ENCODE data around the gene POFUT1. TPM values are rescaled to one million over a fixed set of nuclear protein-coding genes. Genes with fewer than 3 reads are reported as not detected.
A peak's percentile ranks its signal among the peaks of the same experiment; 100 is the strongest.

Gene POFUT1
- total RNA-seq, 6 experiments from 2014 or later, result 64.1 to 83.7 (median 74.6) TPM

- H3K27ac Mint-ChIP-seq, result no peak overlapping the region
- peaks cover 2% of the 10 kb centered on the region for H3K27me3 Mint-ChIP-seq (ENCODE audit: insufficient read depth)
- peaks cover 8% of the 10 kb centered on the region; the same call in 1 of the 2 replicates for H3K36me3 Mint-ChIP-seq (ENCODE audit: low read depth)
- DNase-seq, result no peak
- no peak overlapping the region for H3K4me3 Mint-ChIP-seq
- no peak for TF ChIP-seq CTCF (IDR thresholded peaks at IDR 0.05)
- peaks cover 62% of the 10 kb centered on the region for H3K4me1 Mint-ChIP-seq (ENCODE audit: low read depth)
- H3K9me3 Mint-ChIP-seq, result no peaks in the 10 kb centered on the region
These were observed 4.1 kb upstream of the POFUT1 start for GRCh38 chr20:32203356-32204204.

- H3K9me3 Mint-ChIP-seq, result no peaks in the 10 kb centered on the region
- no peak for TF ChIP-seq CTCF (IDR thresholded peaks at IDR 0.05)
- no peak for DNase-seq
- peaks cover 71% of the 10 kb centered on the region for H3K4me1 Mint-ChIP-seq (ENCODE audit: low read depth)
- H3K4me3 Mint-ChIP-seq, result no peak overlapping the region
- H3K27me3 Mint-ChIP-seq (ENCODE audit: insufficient read depth), result peaks cover 2% of the 10 kb centered on the region
- H3K36me3 Mint-ChIP-seq (ENCODE audit: low read depth), result peaks cover 8% of the 10 kb centered on the region; the same call in 1 of the 2 replicates
- H3K27ac Mint-ChIP-seq, result peak overlapping the region; percentile 20; the same call in 1 of the 2 replicates
These were observed 3.2 kb upstream of the POFUT1 start for GRCh38 chr20:32204205-32205109.

GRCh38 chr20:32205110-32205842, 2.4 kb upstream of the POFUT1 start:
- TF ChIP-seq CTCF (IDR thresholded peaks at IDR 0.05), result no peak
- peak overlapping the region; percentile 98 for H3K4me3 Mint-ChIP-seq
- no peak for DNase-seq
- H3K36me3 Mint-ChIP-seq (ENCODE audit: low read depth), result peaks cover 8% of the 10 kb centered on the region; the same call in 1 of the 2 replicates
- H3K9me3 Mint-ChIP-seq, result no peaks in the 10 kb centered on the region
- H3K27ac Mint-ChIP-seq, result peak overlapping the region; percentile 81
- peaks cover 2% of the 10 kb centered on the region for H3K27me3 Mint-ChIP-seq (ENCODE audit: insufficient read depth)
- H3K4me1 Mint-ChIP-seq (ENCODE audit: low read depth), result peaks cover 79% of the 10 kb centered on the region

- peaks cover 2% of the 10 kb centered on the region for H3K27me3 Mint-ChIP-seq (ENCODE audit: insufficient read depth)
- peak overlapping the region; percentile 81 for H3K27ac Mint-ChIP-seq
- H3K9me3 Mint-ChIP-seq, result no peaks in the 10 kb centered on the region
- no peak for TF ChIP-seq CTCF (IDR thresholded peaks at IDR 0.05)
- peaks cover 11% of the 10 kb centered on the region; the same call in 1 of the 2 replicates for H3K36me3 Mint-ChIP-seq (ENCODE audit: low read depth)
- peak overlapping the region; percentile 98 for H3K4me3 Mint-ChIP-seq
- peaks cover 84% of the 10 kb centered on the region for H3K4me1 Mint-ChIP-seq (ENCODE audit: low read depth)
- no peak for DNase-seq
These were observed 1.6 kb upstream of the POFUT1 start for GRCh38 chr20:32205843-32206759.

Data from HFFc6 (cell line).